ENCODE results near the gene DISP2. TPM values are rescaled to one million over a fixed set of nuclear protein-coding genes. Genes with fewer than 3 reads are reported as not detected.

The DISP2 gene
- total RNA-seq, 1 experiment from 2014 or later: 1.3 TPM

- Mint-ChIP-seq H3K36me3 (ENCODE audit: insufficient read depth in 1 of 3, low read depth in 3 of 3) (no peaks in the 10 kb centered on the region), H3K4me1 (peaks cover 7 to 13% of the 10 kb centered on the region in 2 experiments), H3K9me3 (peaks cover 0 to 2% of the 10 kb centered on the region in 2 experiments; a peak in 1 of 5 replicates), H3K4me3 (no peak overlapping the region), H3K27ac (no peak overlapping the region), H3K27me3 (ENCODE audit: low read depth) (peaks cover 55% of the 10 kb centered on the region)
- no peak overlapping the region for H2BK120ac ChIP-seq (ENCODE audit: low read depth, low read length, poor library complexity, severe bottlenecking)
- no peak overlapping the region for H2AFZ ChIP-seq (ENCODE audit: low read length)
- no peak overlapping the region for H2BK20ac ChIP-seq (ENCODE audit: low read depth, low read length, poor library complexity, severe bottlenecking)
- no peak overlapping the region for H4K91ac ChIP-seq (ENCODE audit: insufficient read length, low read depth, low read length)
- WGBS (ENCODE audit: extremely low coverage, insufficient read length, low lambda C conversion rate): no CpG with 5 or more reads among the region's 14 CpGs
- no peak overlapping the region for H3K4me2 ChIP-seq (ENCODE audit: insufficient read depth, insufficient read length, low read length)
- H3K27ac ChIP-seq (ENCODE audit: insufficient read length, low read depth, low read length): no peak overlapping the region
- no peaks in the 10 kb centered on the region; the same call in 1 of the 2 replicates for H3K4me1 ChIP-seq (ENCODE audit: insufficient read depth, low read length)
- no peak for TF ChIP-seq CTCF (conservative IDR thresholded peaks at IDR 0.05)
- H3T11ph ChIP-seq (ENCODE audit: low read length): no peak overlapping the region
- H3K79me1 ChIP-seq (ENCODE audit: insufficient read depth, low read depth, low read length, poor library complexity, severe bottlenecking): no peaks in the 10 kb centered on the region
- H4K5ac ChIP-seq (ENCODE audit: insufficient read length, low read depth, low read length): no peak overlapping the region
- no peak overlapping the region for H3K9ac ChIP-seq (ENCODE audit: extremely low read depth, insufficient read length, low read length)
- H3K23me2 ChIP-seq (ENCODE audit: insufficient read length, low read depth, low read length, poor library complexity, severe bottlenecking): no peaks in the 10 kb centered on the region
- no peak overlapping the region for H3K4ac ChIP-seq (ENCODE audit: low read depth, low read length)
- no peaks in the 10 kb centered on the region for H4K20me1 ChIP-seq (ENCODE audit: control insufficient read depth, insufficient read depth, insufficient read length)
- no peaks in the 10 kb centered on the region for H3K79me2 ChIP-seq (ENCODE audit: insufficient read depth, low read length)
- no peak overlapping the region for H2AK5ac ChIP-seq (ENCODE audit: insufficient read length, low read length)
- no peak overlapping the region for H3K18ac ChIP-seq (ENCODE audit: insufficient read length, low read depth, low read length)
- no peak overlapping the region for H3K56ac ChIP-seq (ENCODE audit: insufficient read length, low read depth, low read length)
- no peak overlapping the region for H2BK12ac ChIP-seq (ENCODE audit: insufficient read length, low read depth, low read length)
- H3K27me3 ChIP-seq (ENCODE audit: insufficient read depth, low read length): no peaks in the 10 kb centered on the region; the same call in 1 of the 2 replicates
- no peak overlapping the region for H4K8ac ChIP-seq (replicated peaks; ENCODE audit: insufficient read length, low read depth, low read length)
- DNase-seq: no peak
- H2BK15ac ChIP-seq (ENCODE audit: low read depth, low read length): no peak overlapping the region
- no peaks in the 10 kb centered on the region for H3K9me3 ChIP-seq (ENCODE audit: control insufficient read depth, low read depth, low read length)
- H2BK5ac ChIP-seq (ENCODE audit: insufficient read length, low read length): no peak overlapping the region
- H3K23ac ChIP-seq (ENCODE audit: insufficient read length, low read depth, low read length): no peak overlapping the region
- H3K14ac ChIP-seq (ENCODE audit: insufficient read depth, low read length): no peak overlapping the region
Measured at GRCh38 chr15:40366457-40367370, 8.7 kb downstream of the DISP2 start.
